Heart left ventricle (tissue), 13 donors: ENCODE data around the gene SCUBE2.

Experiments used
- POLR2A ChIP-seq, 2 donors: fragments of 450-650 bp; IDR thresholded peaks; one replicate each; pipeline ENCODE4 v1.6.1; 2017; ENCODE audit warnings: antibody characterized with exemption in 2 of 2, mild to moderate bottlenecking in 2 of 2, moderate library complexity in 2 of 2
- TF ChIP-seq, protein P1 (sequence below), 12 donors: fragments of 200-600 bp; sonication (generic) in 4 of 12; IDR thresholded peaks; one replicate each; pipeline versions ENCODE4 v1.5.0 to v1.8.0; 2018 to 2022; ENCODE audit warnings: antibody characterized with exemption in 12 of 12, mild to moderate bottlenecking in 5 of 12
- donor health status: ischemic (EF 13 %, LVEDD 7.1; RV severe dilation, severe dysfunction).
- donor health status: DM: no; HTN: yes; CAD: no.
- donor health status: DM: no; HTN: no; CAD: no.
- donor health status: ischemic (EF 25% LVEDD 6.9; RV normal size, moderate dysfunction).
- donor health status: ischemic (EF 25% LVEDD 5.7; RV mildly dilated, moderate dysfunction).
- donor health status: ischemic (EF 35%, LVEDD 5.7; RV mildly dilated, moderate dysfunction).
- donor health status: nonischemic (EF 11% LVEDD 7.7; RV severe dilation, severe dysfunction).
- donor health status: DM: yes; HTN: yes; CAD: no.
- donor health status: PGD.
- donor health status: ischemic (EF 29% LVEDD 5.4; RV normal size, mild dysfunction).
- donor health status: nonischemic (EF 23%, LVEDD 6.1; RV moderate dilation, normal function).

DNA sequence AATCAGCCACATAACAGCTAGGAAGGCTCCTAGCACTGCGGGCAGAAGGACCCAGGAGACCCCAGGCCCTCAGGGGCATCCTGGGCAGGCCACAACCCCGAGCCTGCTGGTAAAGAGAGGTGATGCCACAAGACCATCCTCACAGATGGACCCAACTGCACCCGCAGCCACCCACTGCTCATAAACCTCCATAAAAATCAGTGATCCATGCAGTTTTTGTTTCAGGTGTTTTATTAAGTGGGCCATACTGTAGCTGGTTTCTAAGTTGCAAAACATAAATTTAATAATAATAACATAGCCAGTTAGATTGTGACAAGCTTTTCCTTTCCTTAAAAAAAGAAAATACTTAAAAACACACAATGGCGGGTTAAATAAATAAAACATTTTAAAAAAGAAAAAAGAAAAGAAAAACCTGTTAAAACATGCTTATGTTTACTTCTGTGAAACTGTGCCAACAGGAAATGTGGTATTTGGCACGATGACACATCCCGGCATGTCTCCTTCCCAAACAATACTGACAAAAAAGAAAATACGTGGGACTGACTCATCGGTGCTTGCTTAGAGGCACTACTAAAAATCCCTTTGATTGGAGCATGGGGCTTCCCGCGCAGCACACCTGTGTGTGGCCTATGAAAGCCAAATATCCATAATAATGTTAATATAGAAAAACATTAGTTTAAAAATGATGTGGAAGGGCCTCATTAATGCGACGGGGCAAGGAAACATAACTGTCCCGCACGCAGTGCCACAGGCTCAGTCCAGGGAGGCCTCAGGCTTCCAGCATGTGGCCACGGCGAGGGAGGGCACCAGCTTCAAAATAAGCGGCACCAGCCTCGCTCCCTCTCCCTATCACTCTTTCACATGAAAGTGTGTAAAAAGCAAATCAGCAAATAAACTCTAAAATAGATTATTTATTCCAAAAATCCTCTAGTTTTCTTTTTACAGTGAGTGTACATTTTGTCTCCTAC, 47.5 kb upstream of the SCUBE2 start:
- TF ChIP-seq, protein P1, sequence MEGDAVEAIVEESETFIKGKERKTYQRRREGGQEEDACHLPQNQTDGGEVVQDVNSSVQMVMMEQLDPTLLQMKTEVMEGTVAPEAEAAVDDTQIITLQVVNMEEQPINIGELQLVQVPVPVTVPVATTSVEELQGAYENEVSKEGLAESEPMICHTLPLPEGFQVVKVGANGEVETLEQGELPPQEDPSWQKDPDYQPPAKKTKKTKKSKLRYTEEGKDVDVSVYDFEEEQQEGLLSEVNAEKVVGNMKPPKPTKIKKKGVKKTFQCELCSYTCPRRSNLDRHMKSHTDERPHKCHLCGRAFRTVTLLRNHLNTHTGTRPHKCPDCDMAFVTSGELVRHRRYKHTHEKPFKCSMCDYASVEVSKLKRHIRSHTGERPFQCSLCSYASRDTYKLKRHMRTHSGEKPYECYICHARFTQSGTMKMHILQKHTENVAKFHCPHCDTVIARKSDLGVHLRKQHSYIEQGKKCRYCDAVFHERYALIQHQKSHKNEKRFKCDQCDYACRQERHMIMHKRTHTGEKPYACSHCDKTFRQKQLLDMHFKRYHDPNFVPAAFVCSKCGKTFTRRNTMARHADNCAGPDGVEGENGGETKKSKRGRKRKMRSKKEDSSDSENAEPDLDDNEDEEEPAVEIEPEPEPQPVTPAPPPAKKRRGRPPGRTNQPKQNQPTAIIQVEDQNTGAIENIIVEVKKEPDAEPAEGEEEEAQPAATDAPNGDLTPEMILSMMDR (IDR thresholded peaks at IDR 0.05), result no peak
- TF ChIP-seq POLR2A (IDR thresholded peaks at IDR 0.05), result no peak
